Mesenchymal stem cell (in vitro differentiated cells and primary cell): ENCODE measurements around the gene ZCCHC3.

ENCODE experiments used
- DNase-seq: peaks from one replicate; pipeline ENCODE4 v3.0.0-alpha.2; 2013
- H2AFZ ChIP-seq: one replicate; pipeline ENCODE4 v1.6.1; 2013; ENCODE audit warnings: low read depth, mild to moderate bottlenecking, control low read depth, inconsistent platforms, low read length, moderate library complexity
- H2AK5ac ChIP-seq: 2 replicates; pipeline ENCODE4 v1.6.1; 2013; ENCODE audit warnings: low read length, moderate library complexity, mild to moderate bottlenecking, inconsistent platforms; ENCODE audit not compliant: severe bottlenecking
- H2BK120ac ChIP-seq: one replicate; pipeline ENCODE4 v1.6.1; 2013; ENCODE audit warnings: low read depth, mild to moderate bottlenecking, inconsistent platforms, low read length, moderate library complexity
- H2BK12ac ChIP-seq, 2 experiments: one replicate each; pipeline ENCODE4 v1.6.1; 2013; ENCODE audit warnings: inconsistent platforms in 2 of 2, low read length in 2 of 2, mild to moderate bottlenecking in 2 of 2, moderate library complexity in 2 of 2, control low read depth in 1 of 2
- H2BK15ac ChIP-seq: one replicate; pipeline ENCODE4 v1.6.1; 2013; ENCODE audit warnings: mild to moderate bottlenecking, low read depth, inconsistent platforms; ENCODE audit not compliant: poor library complexity, severe bottlenecking
- H2BK5ac ChIP-seq: 2 replicates; pipeline ENCODE4 v1.6.1; 2013; ENCODE audit warnings: low read depth, mild to moderate bottlenecking, low read length, control low read depth, inconsistent platforms; ENCODE audit not compliant: poor library complexity, severe bottlenecking
- H3K14ac ChIP-seq, 2 experiments: one replicate each; pipeline ENCODE4 v1.6.1; 2013; ENCODE audit warnings: inconsistent platforms in 2 of 2, low read length in 2 of 2, control low read depth in 1 of 2, mild to moderate bottlenecking in 1 of 2, moderate library complexity in 1 of 2
- H3K18ac ChIP-seq, 2 experiments: one replicate each; pipeline ENCODE4 v1.6.1; 2013; ENCODE audit warnings: inconsistent platforms in 2 of 2, low read length in 2 of 2, control low read depth in 1 of 2, low read depth in 1 of 2, mild to moderate bottlenecking in 1 of 2
- H3K23ac ChIP-seq, 2 experiments: one replicate each; pipeline ENCODE4 v1.6.1; 2013; ENCODE audit warnings: inconsistent platforms in 2 of 2, low read length in 2 of 2, mild to moderate bottlenecking in 2 of 2, moderate library complexity in 2 of 2, control low read depth in 1 of 2
- H3K27ac ChIP-seq: 2 replicates; pipeline ENCODE4 v1.5.1; 2013; ENCODE audit warnings: mild to moderate bottlenecking, moderate library complexity, low read length, control low read depth, inconsistent platforms; ENCODE audit not compliant: poor library complexity, severe bottlenecking
- H3K27me3 ChIP-seq, 2 experiments: 2 replicates each; pipeline versions ENCODE4 v1.6.1 to v1.7.0; 2013; ENCODE audit warnings: low read length in 2 of 2, mild to moderate bottlenecking in 2 of 2, moderate library complexity in 2 of 2, control low read depth in 1 of 2, inconsistent platforms in 1 of 2; ENCODE audit not compliant: control insufficient read depth in 1 of 2, insufficient read depth in 1 of 2
- H3K36me3 ChIP-seq, 2 experiments: 2 replicates each; pipeline versions ENCODE4 v1.6.1 to v1.7.0; 2013; ENCODE audit warnings: low read length in 2 of 2, control low read depth in 1 of 2, inconsistent platforms in 1 of 2, low read depth in 1 of 2, mild to moderate bottlenecking in 1 of 2; ENCODE audit not compliant: insufficient read depth in 2 of 2, control insufficient read depth in 1 of 2
- H3K4ac ChIP-seq, 2 experiments: one replicate each; pipeline ENCODE4 v1.6.1; 2013; ENCODE audit warnings: inconsistent platforms in 2 of 2, low read length in 2 of 2, mild to moderate bottlenecking in 2 of 2, moderate library complexity in 2 of 2, control low read depth in 1 of 2, low read depth in 1 of 2
- H3K4me1 ChIP-seq: 2 replicates; pipeline ENCODE4 v1.6.1; 2013; ENCODE audit warnings: low read depth, low read length, control low read depth; ENCODE audit not compliant: control insufficient read depth, insufficient read depth
- H3K4me2 ChIP-seq: 2 replicates; pipeline ENCODE4 v1.6.1; 2013; ENCODE audit warnings: low read length, mild to moderate bottlenecking, inconsistent platforms; ENCODE audit not compliant: poor library complexity, severe bottlenecking
- H3K4me3 ChIP-seq, 2 experiments: 2 replicates each; pipeline versions ENCODE4 v1.5.1 to v1.7.0; 2013; ENCODE audit warnings: low read length in 2 of 2, mild to moderate bottlenecking in 2 of 2, control low read depth in 1 of 2, low read depth in 1 of 2; ENCODE audit not compliant: insufficient read depth in 1 of 2
- H3K79me1 ChIP-seq: replicated peaks from 2 replicates; pipeline ENCODE4 v1.6.1; 2013; ENCODE audit warnings: mild to moderate bottlenecking, control low read depth, low read length, inconsistent platforms; ENCODE audit not compliant: poor library complexity, severe bottlenecking
- H3K9ac ChIP-seq: 2 replicates; pipeline ENCODE4 v1.7.0; 2013; ENCODE audit warnings: mild to moderate bottlenecking, low read length, moderate library complexity
- H3K9me3 ChIP-seq: 2 replicates; pipeline ENCODE4 v1.7.0; 2013; ENCODE audit warnings: mild to moderate bottlenecking, low read length; ENCODE audit not compliant: control insufficient read depth
- H4K8ac ChIP-seq: one replicate; pipeline ENCODE4 v1.6.1; 2013; ENCODE audit warnings: inconsistent platforms, mild to moderate bottlenecking, low read length, moderate library complexity
- H4K91ac ChIP-seq: one replicate; pipeline ENCODE4 v1.6.1; 2013; ENCODE audit warnings: mild to moderate bottlenecking, low read length, inconsistent platforms
- WGBS: methylation state at CpG from one replicate; pipeline ENCODE4 v1.1.7; 2013; ENCODE audit warnings: mixed read lengths; 5-methylcytosine and 5-hydroxymethylcytosine counted together

Gene ZCCHC3

GRCh38 chr20:276620-277495 is 20.5 kb upstream of the ZCCHC3 start:
- no peak overlapping the region for H2AK5ac ChIP-seq
- no peak overlapping the region for H3K14ac ChIP-seq
- no peak overlapping the region for H3K4me3 ChIP-seq
- peaks cover 1% of the 10 kb centered on the region for H3K79me1 ChIP-seq
- no peak overlapping the region for H3K4ac ChIP-seq
- peaks cover 15 to 57% of the 10 kb centered on the region in 2 experiments for H3K36me3 ChIP-seq
- H2BK120ac ChIP-seq: no peak overlapping the region
- no peak overlapping the region for H2BK12ac ChIP-seq
- no peak overlapping the region for H3K18ac ChIP-seq
- H2BK15ac ChIP-seq: no peak overlapping the region
- H2AFZ ChIP-seq: no peak overlapping the region
- no peak overlapping the region for H3K27ac ChIP-seq
- H4K8ac ChIP-seq: no peak overlapping the region
- H4K91ac ChIP-seq: no peak overlapping the region
- no peak for DNase-seq
- no peak overlapping the region for H3K23ac ChIP-seq
- no peak overlapping the region for H2BK5ac ChIP-seq
- H3K4me1 ChIP-seq: no peaks in the 10 kb centered on the region
- no peak overlapping the region for H3K9ac ChIP-seq
- no peaks in the 10 kb centered on the region for H3K9me3 ChIP-seq
- H3K4me2 ChIP-seq: no peak overlapping the region
- WGBS: 94% methylated on average over 12 of the region's 12 CpGs
- no peaks in the 10 kb centered on the region for H3K27me3 ChIP-seq

- H3K14ac ChIP-seq: no peak overlapping the region
- H3K4ac ChIP-seq: no peak overlapping the region
- no peaks in the 10 kb centered on the region for H3K4me1 ChIP-seq
- H3K9ac ChIP-seq: no peak overlapping the region
- H2AFZ ChIP-seq: no peak overlapping the region
- no peak overlapping the region for H3K18ac ChIP-seq
- H3K36me3 ChIP-seq: peaks cover 19 to 57% of the 10 kb centered on the region in 2 experiments
- no peak overlapping the region for H4K91ac ChIP-seq
- H3K79me1 ChIP-seq: peaks cover 1% of the 10 kb centered on the region
- no peak overlapping the region for H2BK120ac ChIP-seq
- no peak overlapping the region for H3K23ac ChIP-seq
- no peaks in the 10 kb centered on the region for H3K9me3 ChIP-seq
- DNase-seq: no peak
- H3K4me2 ChIP-seq: no peak overlapping the region
- H2BK15ac ChIP-seq: no peak overlapping the region
- H2BK5ac ChIP-seq: no peak overlapping the region
- H4K8ac ChIP-seq: no peak overlapping the region
- 83% methylated on average over 2 of the region's 3 CpGs for WGBS
- no peak overlapping the region for H2AK5ac ChIP-seq
- H3K27ac ChIP-seq: no peak overlapping the region
- H2BK12ac ChIP-seq: no peak overlapping the region
- no peak overlapping the region for H3K4me3 ChIP-seq
- no peaks in the 10 kb centered on the region for H3K27me3 ChIP-seq
Observed at GRCh38 chr20:277496-277781, 19.9 kb upstream of the ZCCHC3 start.

- Histone ChIP-seq H3K27me3 (no peaks in the 10 kb centered on the region), H2AFZ (no peak overlapping the region), H3K4ac (no peak overlapping the region), H3K79me1 (peaks cover 1% of the 10 kb centered on the region), H2BK12ac (no peak overlapping the region), H2AK5ac (no peak overlapping the region), H3K9ac (no peak overlapping the region), H3K36me3 (peaks cover 19 to 57% of the 10 kb centered on the region in 2 experiments), H4K8ac (no peak overlapping the region), H3K23ac (no peak overlapping the region), H3K4me2 (no peak overlapping the region), H2BK15ac (no peak overlapping the region), H3K27ac (no peak overlapping the region), H3K4me3 (no peak overlapping the region), H2BK5ac (no peak overlapping the region), H3K9me3 (no peaks in the 10 kb centered on the region), H2BK120ac (no peak overlapping the region), H4K91ac (no peak overlapping the region), H3K14ac (no peak overlapping the region), H3K18ac (no peak overlapping the region), H3K4me1 (no peaks in the 10 kb centered on the region)
- no peak for DNase-seq
- WGBS: 95% methylated on average over 5 of the region's 5 CpGs
Observed at GRCh38 chr20:278181-278580, 19.2 kb upstream of the ZCCHC3 start.

- Histone ChIP-seq H3K14ac (no peak overlapping the region), H3K9ac (no peak overlapping the region), H2AFZ (no peak overlapping the region), H3K9me3 (no peaks in the 10 kb centered on the region), H3K27ac (no peak overlapping the region), H2BK120ac (no peak overlapping the region), H3K18ac (no peak overlapping the region), H3K27me3 (no peaks in the 10 kb centered on the region), H4K91ac (no peak overlapping the region), H2BK5ac (no peak overlapping the region), H2AK5ac (no peak overlapping the region), H3K4me1 (no peaks in the 10 kb centered on the region), H3K4me2 (no peak overlapping the region), H3K23ac (no peak overlapping the region), H3K4ac (no peak overlapping the region), H3K79me1 (peaks cover 1% of the 10 kb centered on the region), H2BK12ac (no peak overlapping the region), H4K8ac (no peak overlapping the region), H2BK15ac (no peak overlapping the region), H3K4me3 (peak overlapping the region in 1 of 2 experiments; percentile 66), H3K36me3 (peaks cover 23 to 60% of the 10 kb centered on the region in 2 experiments)
- WGBS: 80% methylated on average over 45 of the region's 88 CpGs
- DNase-seq: no peak
Observed at GRCh38 chr20:278607-279571, 18.5 kb upstream of the ZCCHC3 start.
